HS-27A (cell line): ENCODE data around the gene PSMB7.

Experiments
- DNase-seq: peaks from one replicate; pipeline ENCODE4 v3.0.0-alpha.2; 2012; ENCODE audit warnings: low read depth, missing footprints

Gene PSMB7

DNA sequence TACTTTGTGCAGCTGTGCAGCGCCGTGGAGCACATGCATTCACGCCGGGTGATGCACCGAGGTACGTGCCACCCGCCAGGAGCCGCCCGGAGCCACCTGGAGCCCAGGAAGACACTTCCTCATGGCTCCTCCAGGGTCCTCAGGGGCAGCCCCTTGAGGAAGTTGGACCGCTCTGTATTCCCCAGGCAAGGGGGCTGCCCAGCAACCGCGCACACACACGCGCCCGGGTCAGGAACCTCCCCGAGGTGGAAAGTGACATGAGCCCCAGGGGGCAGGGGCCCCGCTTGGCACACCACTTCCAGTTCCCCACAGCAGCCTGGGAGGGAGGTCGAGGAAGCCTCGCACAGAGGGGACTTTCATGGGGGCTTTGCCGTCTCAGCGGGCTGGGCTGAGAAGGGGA is 88.9 kb downstream of the PSMB7 start:
- DNase-seq, result no peak

DNA sequence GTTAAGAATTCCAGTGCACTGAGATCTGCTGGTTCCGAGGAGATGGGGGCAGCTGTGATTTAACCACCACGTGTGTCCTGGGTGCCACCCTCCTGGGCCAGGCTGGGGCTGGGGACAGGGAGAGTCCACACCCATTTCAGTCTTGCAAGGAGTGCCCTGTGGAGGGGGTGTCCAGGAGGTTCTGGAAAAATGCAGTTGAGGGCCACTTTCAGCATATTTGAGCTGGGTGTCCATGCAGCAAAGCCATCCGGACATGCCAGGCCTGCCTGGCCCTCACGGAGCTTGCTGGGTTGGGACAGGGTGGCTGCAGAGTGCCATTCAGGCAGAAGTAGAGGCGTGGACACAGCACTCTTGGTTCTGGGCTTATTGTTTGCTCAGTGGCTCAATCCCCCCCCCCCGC is 89.4 kb downstream of the PSMB7 start:
- DNase-seq, result no peak

DNA sequence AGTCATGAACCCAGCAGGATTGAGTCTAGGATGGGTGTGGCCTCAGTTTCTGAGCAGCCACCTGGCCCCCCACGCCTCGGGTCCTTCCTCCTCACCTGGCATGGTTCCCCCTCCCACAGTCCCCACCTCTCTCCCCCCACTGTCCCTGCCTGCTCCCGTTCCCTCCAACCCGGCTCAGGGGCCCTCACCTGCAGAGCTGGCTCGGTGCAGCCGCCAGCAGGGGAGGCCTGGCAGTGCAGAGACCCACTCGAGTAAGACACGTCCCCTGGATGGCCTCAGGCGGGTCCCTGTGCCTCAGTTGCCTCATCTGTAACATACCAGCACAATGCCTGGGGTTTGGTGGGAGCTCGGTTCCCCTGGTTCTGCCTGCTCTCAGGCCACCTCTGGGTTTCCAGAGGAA is 91.3 kb downstream of the PSMB7 start:
- DNase-seq, result no peak

DNA sequence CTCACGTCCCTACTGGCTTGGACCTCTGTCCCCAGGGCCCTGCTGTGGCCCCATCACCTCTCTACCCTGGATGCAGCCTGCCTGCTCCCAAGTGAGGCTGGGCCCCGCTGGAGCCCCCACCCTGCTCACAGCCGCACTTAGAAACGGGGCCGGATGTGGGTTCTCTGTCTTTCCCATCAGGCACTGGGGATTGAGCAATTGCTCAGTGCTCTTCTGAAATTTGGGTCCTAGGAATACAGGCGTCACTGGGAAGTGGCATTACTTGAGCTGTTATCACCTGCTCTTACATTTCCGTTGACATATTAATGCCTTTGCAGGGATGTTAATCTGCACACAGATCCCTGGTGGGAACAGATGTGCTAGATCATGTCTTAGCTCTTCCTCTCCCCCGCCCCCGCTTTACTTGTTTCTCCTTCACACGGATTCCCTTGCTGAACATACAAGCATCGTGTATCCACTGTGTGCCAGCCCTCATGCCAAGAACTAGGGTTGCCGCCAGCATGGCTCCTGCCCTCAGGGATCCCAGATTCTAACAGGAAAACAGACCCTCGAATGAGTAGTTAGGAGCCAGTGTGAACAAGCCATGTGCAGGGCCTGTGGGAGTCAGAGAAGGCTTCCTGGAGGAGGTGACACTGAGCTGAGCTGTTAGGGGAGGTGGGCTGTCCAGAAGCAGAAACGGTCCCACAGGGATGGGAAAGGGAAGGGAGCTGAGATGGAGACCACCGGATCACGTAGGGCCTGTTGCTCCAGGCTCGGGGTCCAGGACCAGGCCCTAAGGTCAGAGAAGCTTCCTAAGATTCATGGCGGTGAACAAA is 92.4 kb downstream of the PSMB7 start:
- DNase-seq, result no peak

DNA sequence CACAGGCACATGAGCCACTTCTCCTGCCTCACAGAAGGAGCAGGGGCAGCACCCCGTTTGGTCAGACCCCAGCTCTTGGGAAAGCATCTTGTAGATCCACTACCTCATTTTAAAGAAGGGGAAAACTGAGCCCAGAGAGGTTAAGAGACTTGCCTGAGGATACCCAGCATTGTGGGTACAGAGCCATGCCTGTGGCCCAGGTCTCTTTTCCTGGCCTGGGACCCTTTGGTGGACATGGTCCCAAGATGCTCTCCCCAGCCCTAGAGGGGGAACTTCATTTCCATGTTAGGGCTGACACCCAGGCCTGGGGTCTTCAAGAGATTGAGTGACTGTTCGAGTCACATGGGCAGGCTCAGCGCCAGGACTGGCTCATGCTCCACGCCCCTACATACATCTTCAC is 93.3 kb downstream of the PSMB7 start:
- DNase-seq, result no peak

DNA sequence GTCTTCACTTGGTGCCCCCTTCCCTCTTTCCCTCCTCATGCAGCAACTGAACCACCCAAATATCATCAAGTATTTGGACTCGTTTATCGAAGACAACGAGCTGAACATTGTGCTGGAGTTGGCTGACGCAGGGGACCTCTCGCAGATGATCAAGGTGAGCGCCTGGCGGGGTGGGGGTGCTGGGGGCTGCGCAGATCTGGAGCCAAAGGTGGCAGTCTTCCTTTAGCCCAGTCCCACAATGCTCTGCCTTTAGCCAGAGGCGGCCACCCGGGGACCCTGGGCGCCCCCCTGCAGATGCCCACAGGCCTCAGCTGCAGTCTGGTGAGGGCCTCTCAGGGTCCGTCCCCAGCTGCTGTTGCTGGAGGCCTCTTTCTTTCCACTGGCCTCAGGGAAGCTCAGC is 93.8 kb downstream of the PSMB7 start:
- DNase-seq, result no peak

DNA sequence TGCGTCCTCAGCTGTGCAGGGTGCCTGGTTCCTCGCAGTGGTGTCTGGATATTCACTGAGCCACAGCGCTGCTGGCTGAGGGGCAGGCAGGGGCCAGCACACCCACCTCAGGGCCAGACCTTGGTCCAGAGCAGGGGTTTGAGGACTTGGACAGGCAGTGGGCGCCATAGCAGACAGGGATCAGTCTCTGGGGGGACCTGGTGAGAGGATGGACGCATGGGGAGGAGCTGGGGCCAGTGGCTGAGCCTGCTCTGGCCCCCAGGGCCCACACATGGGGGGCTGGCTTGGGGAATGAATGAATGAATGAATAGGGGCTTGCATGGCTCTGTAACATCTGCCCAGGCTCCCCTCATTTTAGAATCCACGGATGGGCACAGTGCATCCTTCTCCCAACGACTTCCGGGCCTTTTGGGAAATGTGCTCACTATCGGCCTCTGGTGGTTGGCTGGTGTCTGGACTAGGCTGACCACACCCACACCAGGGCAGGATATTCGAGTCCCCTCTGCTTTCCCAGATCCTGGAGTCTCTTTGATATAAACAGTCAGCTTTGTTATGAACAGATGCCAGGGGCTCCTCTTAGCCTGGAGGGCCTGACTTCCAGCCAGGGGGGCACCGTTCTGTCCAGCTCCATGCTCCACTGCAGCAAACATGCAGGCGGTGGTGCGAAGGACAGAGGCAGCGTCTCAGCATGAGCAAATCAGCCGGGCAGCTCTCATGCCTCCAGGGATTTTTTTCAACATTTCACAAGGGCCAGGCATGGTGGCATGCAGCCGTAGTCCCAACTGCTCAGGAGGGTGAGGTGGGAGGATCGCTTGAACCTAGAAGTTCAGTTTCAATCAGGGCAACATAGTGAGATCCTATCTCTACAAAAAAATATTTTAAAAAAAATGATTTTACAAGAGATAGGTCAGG is 94.9 kb downstream of the PSMB7 start:
- DNase-seq, result peak; percentile 35

DNA sequence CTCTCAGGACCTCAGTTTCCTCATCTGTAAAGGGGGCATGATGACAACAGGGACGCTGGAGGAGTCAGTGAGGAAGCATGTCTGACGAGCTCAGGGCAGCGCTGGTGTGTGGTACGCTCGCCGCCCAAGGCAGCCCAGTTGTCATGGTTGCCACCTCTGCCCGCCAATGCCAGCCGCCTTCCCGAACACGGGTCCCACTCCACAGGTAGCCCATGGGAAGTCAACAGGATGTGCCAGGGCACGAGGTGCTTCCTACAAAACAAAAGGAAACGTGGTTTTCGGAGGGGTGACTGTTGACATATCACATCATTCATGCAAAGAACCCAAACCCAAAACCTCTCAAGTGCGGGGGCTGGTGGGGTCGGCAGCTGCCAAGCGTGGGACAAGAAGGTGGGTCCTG is 99.4 kb downstream of the PSMB7 start:
- no peak for DNase-seq

DNA sequence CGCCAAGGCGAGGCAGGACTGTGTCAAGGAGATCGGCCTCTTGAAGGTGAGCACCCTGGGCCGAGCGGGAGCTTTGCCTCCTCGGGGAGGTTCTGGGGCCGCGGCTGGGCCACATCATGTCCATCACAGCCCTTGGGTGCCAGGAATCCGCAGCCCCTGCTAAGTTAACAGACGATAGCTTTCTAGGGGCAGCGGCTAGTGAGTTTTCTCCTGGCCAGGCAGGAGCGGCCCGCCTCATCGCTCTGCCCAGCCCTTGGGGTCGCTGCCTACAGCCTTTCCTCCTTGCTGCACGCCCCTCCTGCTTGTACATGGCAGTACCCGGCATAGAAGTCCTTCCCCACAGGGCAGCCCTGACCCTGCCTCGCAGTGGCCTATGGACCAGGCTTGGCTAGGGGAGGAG is 101.3 kb downstream of the PSMB7 start:
- DNase-seq, result no peak

DNA sequence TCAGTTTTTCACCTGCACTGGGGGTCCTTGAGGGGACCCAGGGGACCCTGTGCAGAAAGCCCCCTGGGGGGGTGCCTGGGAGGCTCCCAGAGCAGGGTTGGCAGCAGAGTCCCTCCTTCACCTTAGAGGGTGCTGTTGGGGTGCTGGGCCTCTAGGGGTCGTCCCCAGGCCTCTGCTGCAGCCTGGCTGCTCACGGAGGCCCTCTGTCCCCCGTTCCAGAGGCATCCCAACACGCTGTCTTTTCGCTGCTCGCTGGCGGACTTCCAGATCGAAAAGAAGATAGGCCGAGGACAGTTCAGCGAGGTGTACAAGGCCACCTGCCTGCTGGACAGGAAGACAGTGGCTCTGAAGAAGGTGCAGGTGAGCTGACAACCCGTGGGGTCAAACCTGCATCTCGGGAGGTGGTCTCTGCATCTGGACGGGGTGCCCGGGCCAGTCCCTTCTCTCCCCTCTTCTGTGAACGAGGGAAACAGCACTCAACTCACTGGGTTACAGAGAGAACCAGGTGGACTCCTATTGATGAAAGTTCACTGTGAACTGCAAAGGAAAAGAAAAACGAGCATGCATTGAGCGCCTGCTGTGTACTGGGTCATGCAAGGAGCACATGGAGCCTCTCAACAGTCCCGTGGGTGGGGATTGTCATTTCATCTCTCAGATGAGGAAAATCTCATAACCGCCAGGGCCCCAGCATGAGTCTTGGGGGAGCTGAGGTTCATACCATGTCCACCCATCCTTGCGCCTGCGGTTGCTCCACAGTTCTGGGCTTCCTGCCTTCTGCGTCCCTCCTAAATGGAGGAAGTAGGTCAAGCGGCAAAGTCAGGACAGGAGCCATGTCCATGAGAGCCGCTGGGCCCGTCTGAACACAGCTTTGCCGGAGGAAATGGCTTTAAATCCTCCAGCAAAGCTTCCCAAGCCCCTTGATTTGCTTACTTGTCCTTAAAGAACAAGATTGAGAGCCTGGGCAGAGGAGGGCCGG is 102.7 kb downstream of the PSMB7 start:
- no peak for DNase-seq

DNA sequence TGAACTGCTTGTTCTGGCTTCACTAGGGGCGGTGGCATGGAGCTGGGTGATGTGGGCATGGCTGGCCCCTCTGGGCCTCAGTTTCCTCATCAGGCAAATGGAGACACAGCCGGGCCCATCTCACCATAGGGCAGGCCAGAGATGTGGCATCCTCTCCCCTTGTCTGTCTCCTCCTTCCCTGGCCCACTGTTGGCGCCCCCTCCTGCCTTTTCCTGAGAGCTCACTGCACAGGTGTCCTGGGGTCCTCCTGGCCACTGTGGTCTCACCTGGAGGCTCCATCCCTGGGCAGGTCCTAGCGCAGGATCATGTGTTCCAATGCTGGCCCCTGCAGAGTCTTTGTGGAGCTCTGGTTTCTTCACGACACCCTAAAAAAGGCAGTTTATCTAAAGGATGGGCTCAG is 104.0 kb downstream of the PSMB7 start:
- DNase-seq, result no peak

DNA sequence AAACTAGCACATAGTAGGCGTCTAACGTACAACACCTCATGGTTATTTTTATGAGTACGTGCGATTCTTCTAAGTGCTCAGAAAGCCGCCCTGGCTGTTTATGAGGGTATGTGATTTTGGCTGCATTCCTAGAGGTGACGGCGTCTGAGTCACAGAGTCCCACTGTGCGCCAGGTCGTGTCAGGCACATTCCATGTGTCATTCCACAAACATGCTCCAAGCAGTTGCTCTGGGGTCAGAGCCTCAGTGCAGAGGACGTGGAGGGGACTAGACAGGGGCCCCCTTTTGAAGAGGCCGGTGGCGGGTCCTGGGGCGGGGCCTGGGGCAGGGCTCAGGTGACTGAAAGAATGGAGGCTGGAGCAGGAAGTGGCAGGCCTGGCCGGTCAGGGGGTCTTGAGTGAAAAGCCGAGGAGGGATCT is 105.6 kb downstream of the PSMB7 start:
- peak; percentile 95 for DNase-seq

DNA sequence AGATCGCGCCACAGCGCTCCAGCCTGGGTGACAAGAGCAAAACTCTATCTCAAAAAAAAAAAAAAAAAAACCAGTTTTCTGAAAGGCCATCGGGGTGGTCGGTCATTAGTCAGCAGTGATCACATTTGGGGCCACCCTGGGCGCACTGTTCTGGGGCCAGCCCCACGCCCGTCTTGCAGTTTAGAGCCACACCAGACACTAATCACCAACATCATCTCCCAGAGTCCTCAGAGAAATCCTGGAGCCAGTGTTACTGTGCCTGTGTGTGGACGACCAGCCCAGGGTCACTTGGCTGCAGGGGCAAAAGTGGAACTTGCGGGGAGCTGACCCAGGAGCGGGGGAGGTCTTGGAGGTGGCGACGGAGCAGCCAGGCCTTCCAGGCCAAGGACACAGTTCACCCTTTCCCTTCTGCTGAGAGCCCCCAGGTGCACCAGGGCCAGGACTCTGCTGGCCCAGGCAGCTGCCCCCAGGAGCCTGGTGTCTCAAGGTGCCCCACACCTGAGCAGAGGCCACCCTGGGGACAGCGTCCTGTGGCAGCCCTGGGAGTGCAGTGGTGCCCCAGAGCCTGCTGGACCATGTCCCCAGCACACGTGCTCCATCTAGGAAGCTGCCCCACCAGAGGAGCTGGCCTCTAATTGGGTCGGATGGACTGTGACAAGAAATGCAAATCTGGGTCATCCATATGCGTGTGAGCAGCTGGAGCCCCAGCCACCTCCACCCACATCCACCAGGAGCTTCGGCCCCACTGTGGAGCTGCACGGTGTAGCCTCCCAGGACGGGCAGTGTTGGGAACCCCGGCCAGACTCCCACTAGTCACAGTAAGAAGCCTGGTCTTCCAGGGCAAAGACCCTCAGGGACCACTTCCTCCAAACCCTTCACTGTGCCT is 106.4 kb downstream of the PSMB7 start:
- DNase-seq, result no peak

DNA sequence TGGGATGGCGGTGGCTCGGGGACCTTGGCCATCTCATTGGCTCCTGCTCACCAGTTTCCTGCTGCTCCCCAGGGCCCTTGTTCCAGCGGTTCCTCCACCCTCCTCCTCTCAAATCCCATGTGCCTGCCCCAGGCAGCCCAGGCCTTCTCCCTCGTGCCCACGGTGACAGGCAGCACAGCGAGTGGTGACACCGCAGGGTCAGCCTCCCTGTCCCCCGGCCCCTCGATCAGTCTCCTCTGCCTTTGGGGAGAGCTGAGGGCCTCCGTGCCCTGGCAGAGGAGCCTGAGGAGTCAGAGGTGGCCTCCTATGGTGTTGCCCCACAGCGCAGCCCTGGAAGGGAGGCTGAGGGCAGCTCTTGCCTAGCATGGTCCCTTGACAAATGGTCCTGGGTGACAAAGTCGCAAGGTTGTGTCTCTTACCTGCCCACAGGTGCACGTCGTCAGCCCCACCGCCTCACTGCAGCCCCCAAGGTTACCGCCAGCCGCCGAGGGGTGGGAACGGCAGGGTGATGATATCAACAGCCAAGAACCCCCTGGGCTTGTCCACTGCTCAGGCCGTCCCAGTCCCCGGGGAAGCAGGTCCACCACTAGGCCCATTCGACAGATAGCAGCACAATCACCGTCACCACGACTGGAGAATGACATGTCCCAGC is 107.7 kb downstream of the PSMB7 start:
- DNase-seq, result no peak

DNA sequence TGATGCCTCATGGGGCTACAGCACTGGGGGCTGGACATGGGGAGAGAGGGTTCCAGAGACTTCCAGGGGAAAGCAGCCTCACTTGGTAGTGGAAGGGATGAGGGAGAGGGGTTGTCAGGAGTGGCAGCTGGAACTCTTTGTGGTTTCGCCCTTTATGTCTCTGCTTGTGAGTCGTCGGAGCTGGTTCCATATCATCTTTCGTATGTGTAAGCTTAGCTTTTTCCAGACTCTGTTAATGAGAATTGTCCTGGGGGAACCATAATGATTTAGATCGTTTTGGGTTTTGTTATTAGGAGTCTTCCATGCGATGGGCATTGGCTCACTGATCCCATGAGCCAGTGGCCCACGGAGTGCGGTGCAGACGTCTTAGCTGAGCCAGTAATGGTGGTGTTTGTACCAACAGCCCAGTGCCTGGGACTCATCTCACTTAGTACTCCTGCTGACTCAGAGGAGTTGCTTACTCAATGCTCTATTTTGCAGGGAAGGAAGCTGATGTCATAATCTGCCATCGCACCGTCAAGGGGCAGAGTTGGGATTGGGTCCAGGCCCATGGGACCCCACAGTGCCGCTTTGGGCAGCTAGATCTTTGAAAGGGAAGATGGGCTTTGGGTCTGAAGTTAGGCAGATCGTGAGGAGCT is 109.0 kb downstream of the PSMB7 start:
- DNase-seq, result peak; percentile 60

DNA sequence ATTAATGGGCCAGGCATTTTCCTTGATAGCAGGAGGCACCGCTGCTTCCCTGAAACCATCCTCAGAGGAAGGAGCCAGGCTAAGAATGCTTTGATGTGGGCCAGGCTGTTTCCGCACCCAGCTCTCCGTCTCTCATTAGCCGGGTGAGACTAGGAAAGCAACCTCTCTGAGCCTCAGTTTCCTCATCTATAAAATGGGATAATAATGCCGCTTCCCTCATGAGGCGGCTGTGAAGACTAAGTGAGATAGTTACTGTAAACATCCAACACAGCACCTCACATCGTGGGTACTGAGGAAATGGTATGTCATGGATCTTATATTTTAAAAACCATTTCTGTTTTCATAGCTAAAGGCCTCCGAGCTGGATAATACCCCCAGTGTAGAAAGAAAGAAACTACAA is 111.0 kb downstream of the PSMB7 start:
- DNase-seq, result no peak

DNA sequence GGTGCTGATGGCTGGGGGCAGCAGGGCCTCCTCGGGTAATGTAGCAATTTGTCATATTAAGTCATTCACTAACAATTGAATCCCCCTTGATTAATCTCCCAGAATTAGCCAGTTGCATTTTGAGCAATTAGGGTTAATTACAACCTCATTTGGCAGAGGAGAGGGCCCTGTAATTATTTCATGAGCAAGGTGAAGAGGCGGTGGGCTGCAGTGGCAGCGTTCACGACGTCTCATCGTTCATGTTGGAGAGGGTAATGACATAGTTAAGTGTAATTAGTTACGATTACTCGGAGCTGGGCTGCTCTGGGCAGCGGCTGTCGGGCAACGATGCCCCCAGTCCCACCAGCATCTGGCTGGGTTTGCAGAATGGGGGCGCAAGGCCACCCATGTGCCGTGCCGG is 111.5 kb downstream of the PSMB7 start:
- DNase-seq, result no peak
